ENCODE measurements around the gene IL23A. TPM values are rescaled to one million over a fixed set of nuclear protein-coding genes. Genes with fewer than 3 reads are reported as not detected.

The IL23A gene
- total and polyA plus RNA-seq, 2 experiments from 2014 or later, result 2.5 to 8.0 TPM

DNA sequence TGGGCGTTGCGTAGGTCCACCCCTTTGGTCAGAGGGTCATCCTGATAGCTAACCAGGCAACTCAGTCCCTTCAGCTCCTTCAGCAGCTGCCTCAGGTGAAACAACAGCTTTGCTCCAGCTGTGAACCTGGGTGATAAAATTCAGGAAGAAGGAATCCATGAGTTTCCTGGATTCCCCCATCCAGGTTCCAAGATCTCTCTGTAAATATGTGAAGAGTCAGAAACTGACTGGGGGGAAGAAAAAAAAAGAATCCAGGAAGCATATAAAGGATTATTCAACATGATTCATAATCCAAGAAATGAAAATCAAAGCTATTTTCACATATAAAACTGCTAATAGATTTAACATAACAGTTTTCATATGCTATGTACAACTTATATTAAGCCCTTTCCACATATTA, 12.6 kb downstream of the IL23A start:
- ATAC-seq (no peak), DNase-seq (ENCODE audit: low spot score) (no peak)
- no peak overlapping the region for H2AFZ ChIP-seq
- Mint-ChIP-seq H3K4me1 (no peaks in the 10 kb centered on the region), H3K9me3 (no peaks in the 10 kb centered on the region), H3K27me3 (ENCODE audit: insufficient read depth, low read depth, poor library complexity) (peaks cover 3% of the 10 kb centered on the region), H3K27ac (no peak overlapping the region), H3K4me3 (no peak overlapping the region), H3K36me3 (ENCODE audit: low read depth) (peaks cover 67% of the 10 kb centered on the region)
- no peak for TF ChIP-seq STAT1 (IDR thresholded peaks at IDR 0.05; ENCODE audit: unreplicated experiment)
- TF ChIP-seq, protein P1, sequence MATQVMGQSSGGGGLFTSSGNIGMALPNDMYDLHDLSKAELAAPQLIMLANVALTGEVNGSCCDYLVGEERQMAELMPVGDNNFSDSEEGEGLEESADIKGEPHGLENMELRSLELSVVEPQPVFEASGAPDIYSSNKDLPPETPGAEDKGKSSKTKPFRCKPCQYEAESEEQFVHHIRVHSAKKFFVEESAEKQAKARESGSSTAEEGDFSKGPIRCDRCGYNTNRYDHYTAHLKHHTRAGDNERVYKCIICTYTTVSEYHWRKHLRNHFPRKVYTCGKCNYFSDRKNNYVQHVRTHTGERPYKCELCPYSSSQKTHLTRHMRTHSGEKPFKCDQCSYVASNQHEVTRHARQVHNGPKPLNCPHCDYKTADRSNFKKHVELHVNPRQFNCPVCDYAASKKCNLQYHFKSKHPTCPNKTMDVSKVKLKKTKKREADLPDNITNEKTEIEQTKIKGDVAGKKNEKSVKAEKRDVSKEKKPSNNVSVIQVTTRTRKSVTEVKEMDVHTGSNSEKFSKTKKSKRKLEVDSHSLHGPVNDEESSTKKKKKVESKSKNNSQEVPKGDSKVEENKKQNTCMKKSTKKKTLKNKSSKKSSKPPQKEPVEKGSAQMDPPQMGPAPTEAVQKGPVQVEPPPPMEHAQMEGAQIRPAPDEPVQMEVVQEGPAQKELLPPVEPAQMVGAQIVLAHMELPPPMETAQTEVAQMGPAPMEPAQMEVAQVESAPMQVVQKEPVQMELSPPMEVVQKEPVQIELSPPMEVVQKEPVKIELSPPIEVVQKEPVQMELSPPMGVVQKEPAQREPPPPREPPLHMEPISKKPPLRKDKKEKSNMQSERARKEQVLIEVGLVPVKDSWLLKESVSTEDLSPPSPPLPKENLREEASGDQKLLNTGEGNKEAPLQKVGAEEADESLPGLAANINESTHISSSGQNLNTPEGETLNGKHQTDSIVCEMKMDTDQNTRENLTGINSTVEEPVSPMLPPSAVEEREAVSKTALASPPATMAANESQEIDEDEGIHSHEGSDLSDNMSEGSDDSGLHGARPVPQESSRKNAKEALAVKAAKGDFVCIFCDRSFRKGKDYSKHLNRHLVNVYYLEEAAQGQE (IDR thresholded peaks at IDR 0.05; ENCODE audit: unreplicated experiment), result no peak
- TF ChIP-seq JUNB (IDR thresholded peaks at IDR 0.05; ENCODE audit: unreplicated experiment), result no peak
- TF ChIP-seq ZNF114 (CRISPR knock-in tag; IDR thresholded peaks at IDR 0.05), result no peak
- TF ChIP-seq CREB1 (CRISPR knock-in tag; IDR thresholded peaks at IDR 0.05; ENCODE audit: low read depth), result no peak
- TF ChIP-seq, protein P2, sequence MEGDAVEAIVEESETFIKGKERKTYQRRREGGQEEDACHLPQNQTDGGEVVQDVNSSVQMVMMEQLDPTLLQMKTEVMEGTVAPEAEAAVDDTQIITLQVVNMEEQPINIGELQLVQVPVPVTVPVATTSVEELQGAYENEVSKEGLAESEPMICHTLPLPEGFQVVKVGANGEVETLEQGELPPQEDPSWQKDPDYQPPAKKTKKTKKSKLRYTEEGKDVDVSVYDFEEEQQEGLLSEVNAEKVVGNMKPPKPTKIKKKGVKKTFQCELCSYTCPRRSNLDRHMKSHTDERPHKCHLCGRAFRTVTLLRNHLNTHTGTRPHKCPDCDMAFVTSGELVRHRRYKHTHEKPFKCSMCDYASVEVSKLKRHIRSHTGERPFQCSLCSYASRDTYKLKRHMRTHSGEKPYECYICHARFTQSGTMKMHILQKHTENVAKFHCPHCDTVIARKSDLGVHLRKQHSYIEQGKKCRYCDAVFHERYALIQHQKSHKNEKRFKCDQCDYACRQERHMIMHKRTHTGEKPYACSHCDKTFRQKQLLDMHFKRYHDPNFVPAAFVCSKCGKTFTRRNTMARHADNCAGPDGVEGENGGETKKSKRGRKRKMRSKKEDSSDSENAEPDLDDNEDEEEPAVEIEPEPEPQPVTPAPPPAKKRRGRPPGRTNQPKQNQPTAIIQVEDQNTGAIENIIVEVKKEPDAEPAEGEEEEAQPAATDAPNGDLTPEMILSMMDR (conservative IDR thresholded peaks at IDR 0.05; ENCODE audit: low read depth in 2 of 2), result no peak
- TF ChIP-seq POLR2AphosphoS5 (IDR thresholded peaks at IDR 0.05; ENCODE audit: low read depth), result no peak
- TF ChIP-seq, protein P3, sequence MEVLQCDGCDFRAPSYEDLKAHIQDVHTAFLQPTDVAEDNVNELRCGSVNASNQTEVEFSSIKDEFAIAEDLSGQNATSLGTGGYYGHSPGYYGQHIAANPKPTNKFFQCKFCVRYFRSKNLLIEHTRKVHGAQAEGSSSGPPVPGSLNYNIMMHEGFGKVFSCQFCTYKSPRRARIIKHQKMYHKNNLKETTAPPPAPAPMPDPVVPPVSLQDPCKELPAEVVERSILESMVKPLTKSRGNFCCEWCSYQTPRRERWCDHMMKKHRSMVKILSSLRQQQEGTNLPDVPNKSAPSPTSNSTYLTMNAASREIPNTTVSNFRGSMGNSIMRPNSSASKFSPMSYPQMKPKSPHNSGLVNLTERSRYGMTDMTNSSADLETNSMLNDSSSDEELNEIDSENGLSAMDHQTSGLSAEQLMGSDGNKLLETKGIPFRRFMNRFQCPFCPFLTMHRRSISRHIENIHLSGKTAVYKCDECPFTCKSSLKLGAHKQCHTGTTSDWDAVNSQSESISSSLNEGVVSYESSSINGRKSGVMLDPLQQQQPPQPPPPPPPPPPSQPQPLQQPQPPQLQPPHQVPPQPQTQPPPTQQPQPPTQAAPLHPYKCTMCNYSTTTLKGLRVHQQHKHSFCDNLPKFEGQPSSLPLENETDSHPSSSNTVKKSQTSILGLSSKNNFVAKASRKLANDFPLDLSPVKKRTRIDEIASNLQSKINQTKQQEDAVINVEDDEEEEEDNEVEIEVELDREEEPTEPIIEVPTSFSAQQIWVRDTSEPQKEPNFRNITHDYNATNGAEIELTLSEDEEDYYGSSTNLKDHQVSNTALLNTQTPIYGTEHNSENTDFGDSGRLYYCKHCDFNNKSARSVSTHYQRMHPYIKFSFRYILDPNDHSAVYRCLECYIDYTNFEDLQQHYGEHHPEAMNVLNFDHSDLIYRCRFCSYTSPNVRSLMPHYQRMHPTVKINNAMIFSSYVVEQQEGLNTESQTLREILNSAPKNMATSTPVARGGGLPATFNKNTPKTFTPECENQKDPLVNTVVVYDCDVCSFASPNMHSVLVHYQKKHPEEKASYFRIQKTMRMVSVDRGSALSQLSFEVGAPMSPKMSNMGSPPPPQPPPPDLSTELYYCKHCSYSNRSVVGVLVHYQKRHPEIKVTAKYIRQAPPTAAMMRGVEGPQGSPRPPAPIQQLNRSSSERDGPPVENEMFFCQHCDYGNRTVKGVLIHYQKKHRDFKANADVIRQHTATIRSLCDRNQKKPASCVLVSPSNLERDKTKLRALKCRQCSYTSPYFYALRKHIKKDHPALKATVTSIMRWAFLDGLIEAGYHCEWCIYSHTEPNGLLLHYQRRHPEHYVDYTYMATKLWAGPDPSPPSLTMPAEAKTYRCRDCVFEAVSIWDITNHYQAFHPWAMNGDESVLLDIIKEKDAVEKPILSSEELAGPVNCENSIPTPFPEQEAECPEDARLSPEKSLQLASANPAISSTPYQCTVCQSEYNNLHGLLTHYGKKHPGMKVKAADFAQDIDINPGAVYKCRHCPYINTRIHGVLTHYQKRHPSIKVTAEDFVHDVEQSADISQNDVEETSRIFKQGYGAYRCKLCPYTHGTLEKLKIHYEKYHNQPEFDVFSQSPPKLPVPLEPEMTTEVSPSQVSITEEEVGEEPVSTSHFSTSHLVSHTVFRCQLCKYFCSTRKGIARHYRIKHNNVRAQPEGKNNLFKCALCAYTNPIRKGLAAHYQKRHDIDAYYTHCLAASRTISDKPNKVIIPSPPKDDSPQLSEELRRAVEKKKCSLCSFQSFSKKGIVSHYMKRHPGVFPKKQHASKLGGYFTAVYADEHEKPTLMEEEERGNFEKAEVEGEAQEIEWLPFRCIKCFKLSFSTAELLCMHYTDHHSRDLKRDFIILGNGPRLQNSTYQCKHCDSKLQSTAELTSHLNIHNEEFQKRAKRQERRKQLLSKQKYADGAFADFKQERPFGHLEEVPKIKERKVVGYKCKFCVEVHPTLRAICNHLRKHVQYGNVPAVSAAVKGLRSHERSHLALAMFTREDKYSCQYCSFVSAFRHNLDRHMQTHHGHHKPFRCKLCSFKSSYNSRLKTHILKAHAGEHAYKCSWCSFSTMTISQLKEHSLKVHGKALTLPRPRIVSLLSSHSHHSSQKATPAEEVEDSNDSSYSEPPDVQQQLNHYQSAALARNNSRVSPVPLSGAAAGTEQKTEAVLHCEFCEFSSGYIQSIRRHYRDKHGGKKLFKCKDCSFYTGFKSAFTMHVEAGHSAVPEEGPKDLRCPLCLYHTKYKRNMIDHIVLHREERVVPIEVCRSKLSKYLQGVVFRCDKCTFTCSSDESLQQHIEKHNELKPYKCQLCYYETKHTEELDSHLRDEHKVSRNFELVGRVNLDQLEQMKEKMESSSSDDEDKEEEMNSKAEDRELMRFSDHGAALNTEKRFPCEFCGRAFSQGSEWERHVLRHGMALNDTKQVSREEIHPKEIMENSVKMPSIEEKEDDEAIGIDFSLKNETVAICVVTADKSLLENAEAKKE (CRISPR knock-in tag; IDR thresholded peaks at IDR 0.05), result no peak
- no peak for TF ChIP-seq NANOG (IDR thresholded peaks at IDR 0.05; ENCODE audit: borderline replicate concordance)
- H3K27me3 ChIP-seq (ENCODE audit: insufficient read depth), result no peaks in the 10 kb centered on the region
- H3K79me2 ChIP-seq (replicated peaks; ENCODE audit: insufficient read depth), result no peaks in the 10 kb centered on the region
- H3K4me1 ChIP-seq (ENCODE audit: insufficient read depth), result no peaks in the 10 kb centered on the region
- H3K4me3 ChIP-seq, result no peak overlapping the region
- no peaks in the 10 kb centered on the region for H3K9me2 ChIP-seq (ENCODE audit: insufficient read depth)
- no peak overlapping the region for H3K27ac ChIP-seq (ENCODE audit: low read depth)
- H3K4me2 ChIP-seq, result no peak overlapping the region
- H3K36me3 ChIP-seq (ENCODE audit: insufficient read depth), result peaks cover 20% of the 10 kb centered on the region
- H3F3A ChIP-seq (replicated peaks; ENCODE audit: low read depth), result no peaks in the 10 kb centered on the region
- no peaks in the 10 kb centered on the region for H4K20me1 ChIP-seq (replicated peaks; ENCODE audit: insufficient read depth)
